Measurements from ENCODE around the gene ZFYVE28.

DNA sequence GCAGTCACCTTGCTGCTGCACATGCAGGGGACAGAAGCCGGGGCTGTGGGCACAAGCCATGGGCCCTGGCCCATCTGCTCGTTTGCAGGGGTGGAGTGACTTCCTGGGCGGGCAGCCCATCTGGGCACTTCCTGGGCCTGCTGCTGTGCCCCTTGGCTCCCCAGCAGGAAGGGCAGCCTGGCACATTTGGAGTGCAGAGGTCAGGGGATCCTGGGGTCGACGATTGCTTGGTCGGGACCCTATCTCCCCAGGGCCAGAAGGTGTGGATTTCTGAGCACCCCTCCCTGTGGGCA is 145.7 kb downstream of the ZFYVE28 start:
- TF ChIP-seq EZH2phosphoT487 (IDR thresholded peaks at IDR 0.05; ENCODE audit: insufficient read depth, low read depth) (no peak), EZH2 (IDR thresholded peaks at IDR 0.05; ENCODE audit: insufficient read depth, poor library complexity, severe bottlenecking) (no peak)
